HG03432 (cell line): Measurements from ENCODE around the gene GSDMA.
"Not testable (repeated sequence)": the region's sequence is repeated elsewhere in the genome, so short reads cannot be mapped to it uniquely, and the experiment has no call there.

Experiments
- ATAC-seq: cut with Tn5 transposase; IDR thresholded peaks from one replicate; pipeline ENCODE4 v1.9.1; 2021; ENCODE audit warnings: mild to moderate bottlenecking, moderate library complexity; ENCODE audit not compliant: unreplicated experiment

The GSDMA gene

GRCh38 chr17:39988206-39988810, 25.5 kb downstream of the GSDMA start:
- no peak for ATAC-seq

- ATAC-seq: no peak
These were observed 31.6 kb downstream of the GSDMA start for GRCh38 chr17:39994448-39994847.

GRCh38 chr17:39995438-39995837, 32.6 kb downstream of the GSDMA start:
- ATAC-seq: no peak

GRCh38 chr17:39996162-39996561, 33.4 kb downstream of the GSDMA start:
- no peak for ATAC-seq

GRCh38 chr17:39996800-39997199, 34.0 kb downstream of the GSDMA start:
- ATAC-seq: no peak

- ATAC-seq: no peak
These were observed 34.7 kb downstream of the GSDMA start for GRCh38 chr17:39997543-39997942.

GRCh38 chr17:39999067-39999466, 36.3 kb downstream of the GSDMA start:
- no peak for ATAC-seq

GRCh38 chr17:40000161-40000560, 37.4 kb downstream of the GSDMA start:
- ATAC-seq: no peak

GRCh38 chr17:40001335-40001734, 38.5 kb downstream of the GSDMA start:
- ATAC-seq: not testable (repeated sequence)

GRCh38 chr17:40004072-40004471, 41.3 kb downstream of the GSDMA start:
- ATAC-seq: no peak

GRCh38 chr17:40004712-40005111, 41.9 kb downstream of the GSDMA start:
- no peak for ATAC-seq

GRCh38 chr17:40005520-40005919, 42.7 kb downstream of the GSDMA start:
- ATAC-seq: no peak

GRCh38 chr17:40010946-40011500, 48.2 kb downstream of the GSDMA start:
- not testable (repeated sequence) for ATAC-seq

- not testable (repeated sequence) for ATAC-seq
These were observed 49.3 kb downstream of the GSDMA start for GRCh38 chr17:40012017-40012647.

GRCh38 chr17:40014375-40014980, 51.7 kb downstream of the GSDMA start:
- ATAC-seq: no peak

GRCh38 chr17:40015005-40015997, 52.5 kb downstream of the GSDMA start, which contains the start of gene CSF3:
CSF3 (plus strand) TSS chr17:40015440; CDS start chr17:40015475, 35 bp downstream.
- ATAC-seq: no peak

- no peak for ATAC-seq
These were observed 53.5 kb downstream of the GSDMA start for GRCh38 chr17:40015998-40016985.

- no peak for ATAC-seq
These were observed 54.7 kb downstream of the GSDMA start for GRCh38 chr17:40017422-40018080.
